GM19099 (cell line): Measurements from ENCODE around the gene GPC3.

Experiments used
- POLR2A ChIP-seq: IDR thresholded peaks from 3 replicates; pipeline ENCODE4 v1.6.1; 2011; ENCODE audit warnings: low read depth; ENCODE audit not compliant: insufficient read length; ENCODE audit errors: extremely low read depth

The GPC3 gene

DNA sequence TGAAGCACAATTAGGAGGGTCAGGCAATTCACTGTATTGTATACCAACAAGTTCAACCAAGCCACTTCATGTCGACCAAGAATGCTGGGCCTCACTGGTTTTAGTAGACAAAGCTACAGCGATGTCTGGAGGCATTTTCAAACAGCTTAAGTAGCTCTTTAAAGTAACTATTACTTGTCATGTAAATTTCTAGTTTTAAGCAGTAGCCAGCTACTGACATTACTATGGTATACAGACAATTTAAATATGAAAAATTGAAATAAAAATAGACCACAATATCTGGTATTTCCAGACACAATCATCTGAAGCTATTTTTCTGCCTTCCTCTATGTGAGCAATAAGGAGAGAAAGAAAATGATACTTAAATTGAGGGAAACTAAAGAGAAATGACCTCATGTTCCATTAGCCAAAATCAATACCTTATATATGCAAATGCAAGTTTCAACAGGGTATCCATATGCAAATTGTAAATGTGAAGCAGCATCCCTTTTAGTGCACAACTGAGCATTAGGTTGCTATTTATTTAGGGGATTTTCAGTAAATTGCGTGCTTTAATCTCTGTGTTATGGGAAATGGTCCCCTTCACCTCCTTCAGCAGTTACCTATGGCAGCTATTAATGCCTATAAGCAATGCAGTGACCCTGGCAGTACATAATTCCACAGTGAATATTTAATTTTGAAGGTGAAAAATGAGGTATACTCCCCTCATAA lies 119.5 kb downstream of the GPC3 start:
- no peak for TF ChIP-seq POLR2A

DNA sequence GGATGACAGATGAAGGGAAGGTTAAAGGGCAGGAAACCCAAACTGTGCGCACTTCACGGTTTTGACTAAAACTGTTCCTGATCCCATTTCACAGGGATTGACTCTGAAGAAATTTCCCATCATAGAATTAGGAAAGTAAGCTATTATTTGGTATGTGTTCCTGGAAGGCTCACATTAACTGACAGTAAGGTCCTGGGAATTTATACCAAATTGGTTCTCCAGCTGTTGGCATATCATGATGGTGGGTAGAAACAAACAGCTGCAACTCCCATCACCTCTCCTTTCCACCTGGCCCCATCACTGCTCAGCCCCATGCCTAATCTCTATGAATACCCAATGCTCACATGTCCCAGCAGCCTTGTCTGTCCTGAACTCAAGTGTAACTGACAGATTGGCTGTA lies 121.2 kb downstream of the GPC3 start:
- no peak for TF ChIP-seq POLR2A

DNA sequence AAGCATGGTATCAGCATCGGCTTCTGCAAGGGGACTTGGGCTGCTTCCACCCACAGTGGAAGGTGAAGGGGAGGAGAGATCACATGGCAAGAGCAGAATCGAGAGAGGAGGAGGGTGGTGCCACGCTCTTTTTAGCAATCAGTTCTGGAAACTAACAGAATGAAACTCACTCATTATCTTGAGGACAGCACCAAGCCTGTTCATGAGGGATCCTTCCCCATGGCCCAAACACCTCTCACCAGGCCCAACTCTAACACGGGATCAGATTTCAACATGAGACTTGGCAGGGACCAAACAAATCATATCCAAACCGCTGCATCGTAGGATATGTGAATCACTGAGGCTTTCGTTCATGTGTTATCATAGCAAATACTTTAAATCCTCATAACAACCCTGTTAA lies 125.5 kb downstream of the GPC3 start:
- no peak for TF ChIP-seq POLR2A

DNA sequence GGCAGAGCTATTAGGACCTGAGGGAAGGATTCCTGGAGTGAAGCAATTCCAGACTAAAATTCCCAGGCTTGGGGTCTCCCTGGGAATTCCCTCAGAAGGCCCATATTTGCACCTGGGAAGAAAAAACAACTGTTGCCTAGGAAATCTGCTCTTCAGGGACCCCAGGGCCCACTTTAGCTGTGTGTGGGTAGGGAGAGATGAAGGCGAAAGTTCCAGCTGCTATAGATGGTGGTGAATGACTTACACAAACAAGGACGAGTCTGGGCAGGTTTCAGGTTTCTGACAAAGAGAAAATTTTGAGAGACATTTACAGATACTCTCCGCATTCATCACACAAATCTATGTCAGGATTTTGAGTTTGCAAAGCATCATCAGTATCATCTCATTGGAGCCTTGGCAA lies 126.1 kb downstream of the GPC3 start:
- no peak for TF ChIP-seq POLR2A

DNA sequence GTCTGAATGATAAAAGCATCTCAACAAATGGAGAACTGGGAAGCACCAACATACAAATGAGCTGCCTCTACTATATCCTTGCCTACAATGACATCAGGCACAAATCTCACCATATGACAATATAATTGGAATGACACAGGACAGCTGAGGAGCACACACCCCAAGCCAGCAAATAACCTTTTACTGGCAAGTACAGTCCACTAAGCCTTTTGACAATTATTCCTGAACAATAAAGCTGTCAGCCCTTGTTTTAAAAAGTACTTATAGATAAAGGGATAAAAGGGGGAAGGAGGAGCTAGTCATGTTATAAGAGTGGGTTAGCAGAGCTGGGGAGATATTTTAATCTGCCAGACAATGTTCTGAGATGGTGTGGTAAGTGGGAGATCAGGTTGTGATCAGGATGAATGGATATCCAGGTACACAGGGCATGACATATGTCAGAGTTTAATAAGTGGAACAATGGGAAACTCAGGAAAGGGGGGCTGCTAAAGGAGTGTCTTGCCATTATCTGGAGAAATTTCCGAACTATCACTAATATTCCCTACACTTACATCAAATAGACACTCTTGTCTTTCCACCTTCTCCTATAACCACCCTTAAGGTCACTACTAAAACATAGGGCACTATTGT lies 127.6 kb downstream of the GPC3 start:
- TF ChIP-seq POLR2A: no peak

DNA sequence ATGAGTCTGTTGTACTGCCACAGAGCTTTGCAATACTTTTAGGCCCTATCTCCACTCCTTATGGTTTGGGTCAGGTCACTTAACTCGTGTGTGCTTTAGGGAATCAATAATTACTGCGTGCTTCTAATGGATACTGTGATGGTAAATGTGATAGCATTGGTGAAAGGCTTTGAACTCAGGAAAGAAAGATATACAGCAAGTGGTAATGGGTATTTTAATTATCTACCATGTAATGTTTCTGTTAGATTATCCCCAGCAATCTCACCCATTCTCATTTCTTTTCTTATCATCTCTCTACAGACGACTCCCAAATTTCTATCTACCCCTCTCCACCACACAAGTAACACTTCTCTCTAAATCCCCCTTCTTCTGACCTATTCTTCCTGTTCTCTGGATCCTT lies 128.6 kb downstream of the GPC3 start:
- TF ChIP-seq POLR2A: no peak

DNA sequence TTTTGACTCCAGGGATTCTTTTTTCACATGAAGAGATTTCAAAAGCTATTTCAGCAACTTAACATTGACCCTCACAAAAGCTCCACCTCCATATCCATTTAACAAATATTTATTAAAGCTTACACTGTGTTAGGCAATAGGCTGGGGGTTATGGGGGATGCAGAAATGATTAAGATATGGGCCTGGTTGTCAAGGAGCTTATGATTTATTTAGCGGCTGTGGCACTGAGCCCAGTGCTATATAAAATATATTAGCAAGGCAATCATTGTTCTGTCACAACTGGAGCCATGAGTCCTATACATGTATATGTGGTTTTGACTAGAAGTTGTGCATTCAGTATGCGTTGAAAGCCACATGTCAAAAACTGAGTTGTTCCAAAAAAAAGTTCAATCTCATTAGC lies 131.1 kb downstream of the GPC3 start:
- TF ChIP-seq POLR2A: no peak

DNA sequence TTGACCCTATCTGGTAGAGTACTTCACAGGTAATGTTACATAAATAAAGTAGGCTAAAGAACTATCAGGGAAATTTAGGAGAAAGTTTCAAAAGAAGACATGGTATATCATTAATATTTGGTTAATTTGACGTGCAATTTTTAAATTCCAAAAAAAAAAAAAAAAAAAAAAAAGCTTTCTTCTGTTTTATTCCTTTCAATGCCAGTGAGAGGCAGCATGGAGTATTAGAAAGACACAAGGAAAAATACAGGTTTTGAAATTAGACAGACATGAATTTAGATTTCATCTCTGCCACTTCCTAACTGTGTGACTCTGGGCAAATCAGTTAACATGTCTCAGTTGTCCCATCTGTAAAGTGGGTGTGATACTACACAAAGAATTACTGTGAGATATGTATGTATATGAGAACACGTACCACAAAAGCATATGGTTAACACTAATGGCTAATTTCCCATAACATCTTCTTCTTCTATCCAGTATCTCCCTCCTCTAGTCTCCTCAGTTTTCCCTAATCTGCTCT lies 132.5 kb downstream of the GPC3 start:
- no peak for TF ChIP-seq POLR2A

DNA sequence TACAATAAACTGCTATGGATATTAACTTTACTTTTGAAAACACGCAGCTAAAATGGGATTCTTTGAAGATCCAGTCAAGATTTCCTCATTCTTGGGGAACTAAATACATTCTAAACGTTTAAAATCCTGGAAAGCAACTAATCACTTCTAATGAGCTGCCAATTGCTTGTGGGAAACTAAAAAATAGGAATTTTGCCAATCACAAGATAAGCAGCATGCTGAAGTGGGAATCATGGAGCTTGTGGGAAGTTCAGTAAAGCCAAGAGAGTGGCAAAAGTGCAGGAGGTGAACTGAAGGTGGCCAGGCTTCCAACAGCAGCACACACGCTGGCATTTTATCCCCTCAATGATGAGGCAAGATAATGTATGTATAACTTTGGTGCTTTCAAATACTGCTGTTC lies 133.0 kb downstream of the GPC3 start:
- no peak for TF ChIP-seq POLR2A

DNA sequence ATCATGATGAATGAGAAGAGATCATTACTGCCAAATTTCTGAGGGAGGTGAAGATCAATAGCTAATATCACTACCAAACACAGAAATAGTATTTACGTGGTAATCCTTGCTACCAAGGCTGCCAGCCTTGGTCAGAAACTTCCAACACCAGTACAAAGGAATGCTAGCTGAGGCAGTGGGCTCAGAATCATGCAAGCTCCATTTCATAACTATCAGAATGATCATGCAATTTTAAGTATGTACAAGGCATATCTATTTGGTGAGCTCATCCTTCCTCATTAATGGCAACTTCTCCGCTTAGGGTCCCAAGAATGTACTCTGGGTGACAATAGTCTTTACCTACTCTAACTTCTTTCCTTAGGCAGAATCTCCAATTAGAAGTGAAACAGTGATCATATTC lies 135.0 kb downstream of the GPC3 start:
- TF ChIP-seq POLR2A: no peak

DNA sequence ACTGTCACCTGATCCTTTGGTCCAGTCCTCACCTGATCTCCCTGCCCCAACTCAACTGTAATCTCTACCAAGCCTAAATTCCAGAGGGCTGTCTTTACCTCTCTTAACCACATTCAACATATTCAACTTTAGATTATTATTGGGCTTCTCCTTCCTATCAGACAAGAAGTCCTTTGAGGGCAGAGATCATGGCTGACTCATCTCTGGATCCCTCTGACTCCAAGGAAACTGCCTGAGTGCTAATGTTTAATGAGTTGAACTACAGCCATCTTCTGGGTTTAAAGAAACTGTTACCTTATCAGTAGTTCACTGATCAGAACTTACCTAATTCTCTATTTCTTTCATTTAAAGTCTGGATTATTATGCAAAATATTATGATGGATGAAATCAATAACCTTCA lies 135.7 kb downstream of the GPC3 start:
- TF ChIP-seq POLR2A: no peak

DNA sequence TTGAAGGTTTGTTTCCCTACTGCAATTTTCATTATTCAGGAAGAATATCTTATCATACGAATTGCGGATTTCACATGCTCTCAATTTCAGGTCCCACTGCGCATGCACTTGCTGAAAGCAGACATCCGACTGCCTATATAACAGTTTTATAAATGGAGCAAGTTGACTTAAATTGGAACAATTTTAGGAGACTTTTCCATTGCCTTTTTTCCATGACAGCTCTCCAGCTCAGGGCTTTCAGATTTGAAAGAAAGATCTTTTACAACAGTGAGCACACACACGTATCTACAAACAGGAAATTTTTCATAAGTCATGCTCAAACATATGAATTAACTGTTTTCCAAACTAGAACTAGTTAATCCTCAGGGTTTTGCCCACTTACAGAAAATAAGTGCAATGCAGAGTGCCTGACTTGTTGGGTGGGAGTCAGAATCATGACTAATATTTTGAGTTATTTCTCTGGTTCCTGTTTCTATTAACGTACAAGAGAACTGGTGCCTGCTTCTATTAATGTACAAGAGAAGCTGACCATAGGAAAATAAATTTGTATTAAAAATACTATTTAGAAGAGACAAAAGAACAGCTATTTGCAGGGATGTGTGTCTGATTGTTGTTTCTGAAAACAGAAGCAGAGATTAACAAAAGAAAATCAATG lies 137.9 kb downstream of the GPC3 start:
- TF ChIP-seq POLR2A: no peak

DNA sequence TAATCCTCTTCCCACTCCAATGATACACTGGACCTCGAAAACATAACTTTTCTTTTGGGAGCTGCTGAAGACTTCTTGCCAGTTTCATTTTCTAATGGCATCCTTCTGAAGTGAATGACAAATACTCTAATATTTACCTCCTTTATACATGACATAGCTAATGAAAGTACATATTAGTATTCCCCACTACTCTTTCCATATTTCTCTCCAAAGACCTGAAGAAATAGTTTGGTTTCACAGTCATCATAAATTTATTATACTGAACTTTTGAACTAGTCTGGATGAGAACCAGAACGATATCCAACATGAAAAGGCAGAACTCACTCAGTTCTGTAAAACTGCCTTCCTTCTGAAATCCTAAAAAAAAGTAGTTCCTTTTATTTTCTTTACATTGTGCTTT lies 139.1 kb downstream of the GPC3 start:
- TF ChIP-seq POLR2A: no peak

DNA sequence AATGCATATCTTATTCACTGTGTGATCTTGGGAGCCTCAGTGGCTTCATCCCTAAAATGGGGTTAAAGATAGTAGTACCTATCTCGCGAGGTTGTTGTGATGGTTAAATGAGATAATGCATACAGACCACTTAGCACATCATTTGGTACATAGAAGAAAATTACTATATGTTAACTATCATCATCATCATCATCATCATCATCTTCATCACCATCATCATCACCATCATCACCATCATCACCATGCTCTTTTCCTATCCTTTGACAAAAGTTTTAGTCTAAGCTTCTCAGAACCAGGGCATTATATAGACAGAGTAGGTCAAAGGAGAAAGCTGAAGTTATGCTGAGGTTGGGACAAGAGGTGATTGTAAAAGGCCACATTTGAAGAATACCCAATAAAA lies 145.0 kb downstream of the GPC3 start:
- TF ChIP-seq POLR2A: no peak

DNA sequence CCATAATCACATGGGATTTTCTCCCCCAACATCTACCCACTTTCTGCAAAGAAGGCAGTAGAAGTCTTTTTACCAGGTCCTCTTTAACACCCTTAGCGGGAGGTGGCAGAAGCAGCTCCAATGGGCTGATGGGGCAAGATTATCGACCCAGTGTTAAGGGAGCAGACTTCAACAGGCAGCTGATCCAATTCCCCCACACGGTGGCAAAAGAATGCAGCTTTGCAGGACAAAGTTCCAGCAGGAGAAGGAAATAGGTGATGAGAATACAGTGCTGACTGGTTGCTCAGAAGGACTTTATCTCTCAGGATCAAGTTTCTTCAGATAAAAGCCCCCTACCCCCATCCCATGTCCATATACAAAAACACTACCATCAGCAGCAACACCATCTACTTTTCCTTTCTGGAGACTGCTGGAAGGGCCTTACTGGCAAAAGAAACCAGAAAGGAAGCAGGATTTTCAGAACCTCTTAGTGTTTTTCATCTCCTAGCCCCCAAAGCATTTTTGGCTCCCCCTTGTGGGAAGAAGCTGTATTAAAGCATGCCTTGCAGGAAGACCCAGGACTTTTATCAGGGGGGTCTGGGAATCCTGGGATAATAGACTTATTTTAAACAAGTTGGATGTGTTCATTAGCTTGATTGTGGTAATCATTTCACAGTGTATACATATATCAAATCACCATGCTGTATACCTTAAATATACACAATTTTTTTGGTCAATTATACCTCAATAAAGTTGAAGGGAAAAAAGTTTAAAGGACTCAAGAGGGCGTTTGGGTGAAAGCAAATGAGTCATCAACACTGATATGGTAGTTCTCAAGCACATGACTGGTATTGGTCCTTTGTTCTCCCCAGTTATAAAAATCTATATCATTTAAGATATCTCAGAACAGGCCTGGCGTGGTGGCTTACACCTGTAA lies 146.4 kb downstream of the GPC3 start:
- TF ChIP-seq POLR2A: no peak
